ENCODE data around the gene NADK.
A peak's percentile ranks its signal among the peaks of the same experiment; 100 is the strongest.

Gene NADK

GRCh38 chr1:1786836-1787605 is 8.8 kb upstream of the NADK start:
- no peak for DNase-seq

GRCh38 chr1:1785666-1786065 is 7.4 kb upstream of the NADK start:
- DNase-seq, result no peak

- DNase-seq, result no peak
Measured at GRCh38 chr1:1784933-1785332, 6.7 kb upstream of the NADK start.

GRCh38 chr1:1783320-1783719 is 5.0 kb upstream of the NADK start:
- no peak for DNase-seq

GRCh38 chr1:1782399-1783221 is 4.3 kb upstream of the NADK start:
- DNase-seq, result peak; percentile 53

- no peak for DNase-seq
Measured at GRCh38 chr1:1781526-1781903, 3.2 kb upstream of the NADK start.

GRCh38 chr1:1780598-1781525 is 2.6 kb upstream of the NADK start:
- DNase-seq, result no peak

- peak; percentile 57 for DNase-seq
Measured at GRCh38 chr1:1779691-1780597, 1.7 kb upstream of the NADK start.

- no peak for DNase-seq
Measured at GRCh38 chr1:1779320-1779675, 1.0 kb upstream of the NADK start.

- peak; percentile 75 for DNase-seq
Measured at GRCh38 chr1:1778663-1779319, 521 bp upstream of the NADK start.

GRCh38 chr1:1777583-1777899 is 729 bp downstream of the NADK start:
- DNase-seq, result no peak

GRCh38 chr1:1776672-1777582 is 1.3 kb downstream of the NADK start:
- DNase-seq, result no peak

- DNase-seq, result no peak
Measured at GRCh38 chr1:1775327-1776226, 2.7 kb downstream of the NADK start.

- no peak for DNase-seq
Measured at GRCh38 chr1:1773874-1774273, 4.4 kb downstream of the NADK start.

- no peak for DNase-seq
Measured at GRCh38 chr1:1771096-1771495, 7.2 kb downstream of the NADK start.

GRCh38 chr1:1770102-1770501 is 8.2 kb downstream of the NADK start:
- DNase-seq, result no peak

- DNase-seq, result no peak
Measured at GRCh38 chr1:1768249-1768992, 9.8 kb downstream of the NADK start.

- DNase-seq, result no peak
Measured at GRCh38 chr1:1764876-1765470, 13.3 kb downstream of the NADK start.
